ENCODE results near the gene HOMER1.

- no peak for TF ChIP-seq USF2 (IDR thresholded peaks at IDR 0.05; ENCODE audit: low read depth, low read length)
- TF ChIP-seq CTCF (conservative IDR thresholded peaks at IDR 0.05; ENCODE audit: low read depth, low read length), result no peak
- TF ChIP-seq MAFK (IDR thresholded peaks at IDR 0.05; ENCODE audit: low read depth, low read length), result peak; percentile 79
- no peak for TF ChIP-seq POLR2A (IDR thresholded peaks at IDR 0.05; ENCODE audit: low read depth, low read length)
- TF ChIP-seq, protein P1, sequence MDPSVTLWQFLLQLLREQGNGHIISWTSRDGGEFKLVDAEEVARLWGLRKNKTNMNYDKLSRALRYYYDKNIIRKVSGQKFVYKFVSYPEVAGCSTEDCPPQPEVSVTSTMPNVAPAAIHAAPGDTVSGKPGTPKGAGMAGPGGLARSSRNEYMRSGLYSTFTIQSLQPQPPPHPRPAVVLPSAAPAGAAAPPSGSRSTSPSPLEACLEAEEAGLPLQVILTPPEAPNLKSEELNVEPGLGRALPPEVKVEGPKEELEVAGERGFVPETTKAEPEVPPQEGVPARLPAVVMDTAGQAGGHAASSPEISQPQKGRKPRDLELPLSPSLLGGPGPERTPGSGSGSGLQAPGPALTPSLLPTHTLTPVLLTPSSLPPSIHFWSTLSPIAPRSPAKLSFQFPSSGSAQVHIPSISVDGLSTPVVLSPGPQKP (IDR thresholded peaks at IDR 0.05; ENCODE audit: borderline replicate concordance, low read depth, low read length), result no peak
- TF ChIP-seq CEBPB (IDR thresholded peaks at IDR 0.05; ENCODE audit: low read depth, low read length), result no peak
- no peak for TF ChIP-seq SMC3 (IDR thresholded peaks at IDR 0.05; ENCODE audit: low read depth, low read length)
Observed at GRCh38 chr5:79448336-79448735, 65.6 kb downstream of the HOMER1 start.
